IMR-90 (cell line): ENCODE data around the gene ACO1. TPM values are rescaled to one million over a fixed set of nuclear protein-coding genes. Genes with fewer than 3 reads are reported as not detected.

Source experiments
- ATAC-seq: fragments of 200-7000 bp; cut with Tn5 transposase; 2 replicates; pipeline ENCODE4 v1.9.1; 2020; ENCODE audit warnings: low read depth, mild to moderate bottlenecking, moderate library complexity
- BruUV-seq: library from RNA; stranded (reverse); fragments of 400-500 nt; replicated peaks from 2 replicates; lab custom pipeline; 2021; lab: Mats Ljungman, UMichigan
- CTCF ChIA-PET: fragments of 300-600 bp; formaldehyde crosslinking; extraction: SDS; loops from one replicate; lab custom pipeline; 2021; ENCODE audit warnings: antibody characterized with exemption; lab: Yijun Ruan, JAX
- POLR2A ChIA-PET: fragments of 300-600 bp; sonication (Branson Sonifier 250); formaldehyde crosslinking; loops from one replicate; lab custom pipeline; 2022; ENCODE audit warnings: antibody characterized with exemption; ENCODE audit not compliant: unreplicated experiment; lab: Charles Lee
- DNase-seq: peaks from one replicate; pipeline ENCODE4 v3.0.0; 2013
- H2AFZ ChIP-seq: replicated peaks from 2 replicates; pipeline ENCODE3; 2013; ENCODE audit warnings: low read length, mild to moderate bottlenecking; ENCODE audit not compliant: poor library complexity
- H2AK5ac ChIP-seq: 2 replicates; pipeline ENCODE4 v1.6.1; 2013; ENCODE audit warnings: low read depth, low read length, inconsistent platforms
- H2AK9ac ChIP-seq: replicated peaks from 2 replicates; pipeline ENCODE3; 2013; ENCODE audit warnings: mild to moderate bottlenecking, low read depth, low read length, moderate library complexity; ENCODE audit not compliant: poor library complexity
- H2BK120ac ChIP-seq: 2 replicates; pipeline ENCODE4 v1.6.1; 2013; ENCODE audit warnings: low read depth, low read length, inconsistent platforms
- H2BK15ac ChIP-seq: 3 replicates; pipeline ENCODE4 v1.6.1; 2013; ENCODE audit warnings: low read depth, low read length, inconsistent platforms
- H2BK20ac ChIP-seq: 2 replicates; pipeline ENCODE4 v1.6.1; 2013; ENCODE audit warnings: low read depth, mild to moderate bottlenecking, inconsistent platforms, low read length, moderate library complexity
- H2BK5ac ChIP-seq: 2 replicates; pipeline ENCODE4 v1.6.1; 2013; ENCODE audit warnings: mild to moderate bottlenecking, low read depth, low read length, inconsistent platforms; ENCODE audit not compliant: poor library complexity, severe bottlenecking
- H3K14ac ChIP-seq: replicated peaks from 2 replicates; pipeline ENCODE4 v1.6.1; 2013; ENCODE audit warnings: low read depth, low read length, inconsistent platforms
- H3K18ac ChIP-seq: 2 replicates; pipeline ENCODE4 v1.6.1; 2013; ENCODE audit warnings: low read depth, low read length, control low read depth
- H3K23ac ChIP-seq: 2 replicates; pipeline ENCODE4 v1.6.1; 2013; ENCODE audit warnings: low read depth, low read length, inconsistent platforms
- H3K27ac ChIP-seq: 2 replicates; pipeline ENCODE4 v1.5.1; 2013; ENCODE audit warnings: mild to moderate bottlenecking, control low read depth, low read length; ENCODE audit not compliant: insufficient read depth
- H3K27me3 ChIP-seq: 2 replicates; pipeline ENCODE4 v1.6.1; 2013; ENCODE audit warnings: low read length; ENCODE audit not compliant: control insufficient read depth, insufficient read depth
- H3K36me3 ChIP-seq: 2 replicates; pipeline ENCODE4 v1.6.1; 2013; ENCODE audit warnings: low read length, mixed read lengths; ENCODE audit not compliant: control insufficient read depth, insufficient read depth
- H3K4ac ChIP-seq: 2 replicates; pipeline ENCODE4 v1.6.1; 2013; ENCODE audit warnings: low read depth, low read length, inconsistent platforms
- H3K4me1 ChIP-seq: 2 replicates; pipeline ENCODE4 v1.6.1; 2013; ENCODE audit warnings: low read length, mixed read lengths; ENCODE audit not compliant: control insufficient read depth, insufficient read depth
- H3K4me2 ChIP-seq: 2 replicates; pipeline ENCODE4 v1.6.1; 2013; ENCODE audit warnings: low read depth, mild to moderate bottlenecking, control low read depth, low read length, moderate library complexity
- H3K4me3 ChIP-seq: 2 replicates; pipeline ENCODE4 v1.5.1; 2013; ENCODE audit warnings: low read depth, mild to moderate bottlenecking, control low read depth, low read length, moderate library complexity; ENCODE audit not compliant: insufficient read depth
- H3K56ac ChIP-seq: 2 replicates; pipeline ENCODE4 v1.6.1; 2013; ENCODE audit warnings: low read length, inconsistent platforms; ENCODE audit not compliant: insufficient read depth; ENCODE audit errors: extremely low read depth
- H3K79me1 ChIP-seq, 2 experiments: 2 replicates each; pipeline ENCODE4 v1.6.1; 2013; ENCODE audit warnings: low read length in 2 of 2, inconsistent platforms in 1 of 2, low read depth in 1 of 2
- H3K9ac ChIP-seq: 2 replicates; pipeline ENCODE4 v1.6.1; 2013; ENCODE audit warnings: low read depth, low read length, control low read depth
- H3K9me1 ChIP-seq: 2 replicates; pipeline ENCODE4 v1.6.1; 2013; ENCODE audit warnings: low read length, inconsistent platforms; ENCODE audit not compliant: insufficient read depth
- H3K9me3 ChIP-seq: 2 replicates; pipeline ENCODE4 v1.6.1; 2013; ENCODE audit warnings: low read length; ENCODE audit not compliant: control insufficient read depth, insufficient read depth
- H4K20me1 ChIP-seq: 2 replicates; pipeline ENCODE4 v1.6.1; 2013; ENCODE audit warnings: low read length, inconsistent platforms; ENCODE audit not compliant: insufficient read depth
- H4K5ac ChIP-seq: 2 replicates; pipeline ENCODE4 v1.6.1; 2013; ENCODE audit warnings: mild to moderate bottlenecking, low read depth, low read length, control low read depth
- H4K8ac ChIP-seq, 2 experiments: 2 replicates each; pipeline ENCODE4 v1.6.1; 2013; ENCODE audit warnings: low read depth in 2 of 2, low read length in 2 of 2, control low read depth in 1 of 2, inconsistent platforms in 1 of 2
- H4K91ac ChIP-seq: 2 replicates; pipeline ENCODE4 v1.6.1; 2013; ENCODE audit warnings: low read depth, low read length, inconsistent platforms; ENCODE audit not compliant: insufficient read depth
- CEBPB ChIP-seq: IDR thresholded peaks from 2 replicates; pipeline ENCODE4 v1.6.1; 2012; ENCODE audit warnings: low read depth, low read length, improper control_type of control experiment
- CTCF ChIP-seq: conservative IDR thresholded peaks from 2 replicates; pipeline ENCODE4 v1.5.1; 2012; ENCODE audit warnings: mild to moderate bottlenecking, low read depth, low read length, improper control_type of control experiment
- WGBS, 2 experiments: methylation state at CpG; one replicate each; pipeline versions ENCODE4 v1.1.5 to v1.1.7; 2013; ENCODE audit warnings: missing lambda C conversion rate in 2 of 2; ENCODE audit not compliant: insufficient read length in 1 of 2; ENCODE audit errors: extremely low coverage in 2 of 2; 5-methylcytosine and 5-hydroxymethylcytosine counted together
- dilution Hi-C: fragments of 300-500 bp; cut with HindIII; formaldehyde crosslinking; loops from one replicate; pipeline ENCODE4 v1.14.3; 2018; ENCODE audit warnings: low sequenced_read_pairs; ENCODE audit not compliant: unreplicated experiment
- in situ Hi-C: fragments of 300-500 bp; cut with MboI; formaldehyde crosslinking; loops from 3 replicates; pipeline ENCODE4 v1.14.3; 2019; ENCODE audit warnings: low sequenced_read_pairs, inconsistent platforms, mixed read lengths
- intact Hi-C: fragments of 100-400 bp; cut with micrococcal nuclease; formaldehyde crosslinking; loops from 2 replicates; pipeline ENCODE4 v1.10.0; 2022
- polyA plus RNA-seq, 3 experiments: library from polyadenylated mRNA; depleted of rRNA; stranded (reverse); fragments of >200 nt; gene quantifications; 2 replicates each; pipeline ENCODE4 v1.2.3, GENCODE V29; 2012; ENCODE audit warnings: low replicate concordance in 1 of 3
- total RNA-seq: library from RNA; depleted of rRNA; stranded (reverse); fragments of >200 nt; gene quantifications from 2 replicates; pipeline ENCODE4 v1.2.3, GENCODE V29; 2012

ACO1 gene
- total and polyA plus RNA-seq, 2 of the 4 experiments (the other 2 are of a cell fraction): 85.9 to 158 TPM

GRCh38 chr9:32385152-32385884 lies 875 bp downstream of the ACO1 start:
- BruUV-seq: no TSS peak
- Histone ChIP-seq H3K4me2 (peak overlapping the region; percentile 97), H2BK120ac (peak overlapping the region; percentile 69), H3K27ac (peak overlapping the region; percentile 97), H2AK5ac (peak overlapping the region; percentile 84), H2AFZ (peak overlapping the region; percentile 98), H2BK15ac (peak overlapping the region; percentile 92; the same call in 1 of the 3 replicates), H4K5ac (peak overlapping the region; percentile 47), H3K9ac (peak overlapping the region; percentile 99), H2AK9ac (peak overlapping the region; percentile 84), H3K9me3 (no peaks in the 10 kb centered on the region), H3K23ac (peak overlapping the region; percentile 96), H3K79me1 (peaks cover 16 to 51% of the 10 kb centered on the region in 2 experiments), H3K36me3 (peaks cover 31% of the 10 kb centered on the region), H3K9me1 (peaks cover 19% of the 10 kb centered on the region), H3K18ac (peak overlapping the region; percentile 95), H2BK5ac (peak overlapping the region; percentile 93), H4K8ac (peak overlapping the region; percentile 46 to 77; a peak in 3 of 4 replicates), H3K4me1 (peaks cover 19% of the 10 kb centered on the region), H3K4ac (peak overlapping the region; percentile 84), H4K20me1 (peaks cover 40% of the 10 kb centered on the region), H2BK20ac (0 out of 2 replicates have a peak overlapping the region, but pooled peaks have one; percentile 21), H4K91ac (peak overlapping the region; percentile 87), H3K14ac (peak overlapping the region; percentile 97), H3K27me3 (no peaks in the 10 kb centered on the region), H3K4me3 (peak overlapping the region; percentile 99), H3K56ac (peak overlapping the region; percentile 89)
- ATAC-seq: no peak
- dilution Hi-C loops (no loop called here), in situ Hi-C loops (no loop called here), intact Hi-C loops (loop anchor here (2.0 kb wide), 1 partner anchor 41 kb away; no protein-coding TSS in a partner anchor)
- CTCF ChIA-PET: interaction anchor here (0.6 to 2.1 kb wide), 7 partner anchors 9 to 197 kb away, joined by 3 to 6 read pairs (median 3); no protein-coding TSS in a partner anchor
- POLR2A ChIA-PET: interaction anchor here (1.0 kb wide), 1 partner anchor 187 kb away, joined by 4 read pairs; no protein-coding TSS in a partner anchor
- TF ChIP-seq CTCF (no peak), CEBPB (peak; percentile 54)
- no CpG with 5 or more reads among the region's 2 CpGs for WGBS, 2 experiments
- peak; percentile 41 for DNase-seq
